ENCODE measurements around the gene SAP30BP. TPM values are rescaled to one million over a fixed set of nuclear protein-coding genes. Genes with fewer than 3 reads are reported as not detected.
A peak's percentile ranks its signal among the peaks of the same experiment; 100 is the strongest.

Gene SAP30BP
- total RNA-seq, 4 donors from 2014 or later, result 50.3 to 81.3 (median 77.6) TPM

- Histone ChIP-seq H3K27me3 (no peaks in the 10 kb centered on the region), H3K4me3 (no peak overlapping the region), H3K9me3 (no peaks in the 10 kb centered on the region), H3K36me3 (peaks cover 66 to 88% (median 86%) of the 10 kb centered on the region in 4 donors), H3K4me1 (peaks cover 12 to 37% (median 26%) of the 10 kb centered on the region in 4 donors), H3K27ac (replicated peaks in 1 of 4) (no peak overlapping the region)
- no peak for DNase-seq (ENCODE audit: extremely low spot score)
- WGBS, result 87% methylated on average over 10 of the region's 27 CpGs
- intact Hi-C loops (cut with DNase I), result no loop called here
- TF ChIP-seq EP300 (IDR thresholded peaks at IDR 0.05) (no peak), POLR2AphosphoS5 (IDR thresholded peaks at IDR 0.05) (no peak), POLR2A (IDR thresholded peaks at IDR 0.05; ENCODE audit: low read depth) (no peak)
- TF ChIP-seq, protein P1, sequence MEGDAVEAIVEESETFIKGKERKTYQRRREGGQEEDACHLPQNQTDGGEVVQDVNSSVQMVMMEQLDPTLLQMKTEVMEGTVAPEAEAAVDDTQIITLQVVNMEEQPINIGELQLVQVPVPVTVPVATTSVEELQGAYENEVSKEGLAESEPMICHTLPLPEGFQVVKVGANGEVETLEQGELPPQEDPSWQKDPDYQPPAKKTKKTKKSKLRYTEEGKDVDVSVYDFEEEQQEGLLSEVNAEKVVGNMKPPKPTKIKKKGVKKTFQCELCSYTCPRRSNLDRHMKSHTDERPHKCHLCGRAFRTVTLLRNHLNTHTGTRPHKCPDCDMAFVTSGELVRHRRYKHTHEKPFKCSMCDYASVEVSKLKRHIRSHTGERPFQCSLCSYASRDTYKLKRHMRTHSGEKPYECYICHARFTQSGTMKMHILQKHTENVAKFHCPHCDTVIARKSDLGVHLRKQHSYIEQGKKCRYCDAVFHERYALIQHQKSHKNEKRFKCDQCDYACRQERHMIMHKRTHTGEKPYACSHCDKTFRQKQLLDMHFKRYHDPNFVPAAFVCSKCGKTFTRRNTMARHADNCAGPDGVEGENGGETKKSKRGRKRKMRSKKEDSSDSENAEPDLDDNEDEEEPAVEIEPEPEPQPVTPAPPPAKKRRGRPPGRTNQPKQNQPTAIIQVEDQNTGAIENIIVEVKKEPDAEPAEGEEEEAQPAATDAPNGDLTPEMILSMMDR (IDR thresholded peaks at IDR 0.05), result no peak
Measured at GRCh38 chr17:75704963-75705875, 38.1 kb downstream of the SAP30BP start.

DNA sequence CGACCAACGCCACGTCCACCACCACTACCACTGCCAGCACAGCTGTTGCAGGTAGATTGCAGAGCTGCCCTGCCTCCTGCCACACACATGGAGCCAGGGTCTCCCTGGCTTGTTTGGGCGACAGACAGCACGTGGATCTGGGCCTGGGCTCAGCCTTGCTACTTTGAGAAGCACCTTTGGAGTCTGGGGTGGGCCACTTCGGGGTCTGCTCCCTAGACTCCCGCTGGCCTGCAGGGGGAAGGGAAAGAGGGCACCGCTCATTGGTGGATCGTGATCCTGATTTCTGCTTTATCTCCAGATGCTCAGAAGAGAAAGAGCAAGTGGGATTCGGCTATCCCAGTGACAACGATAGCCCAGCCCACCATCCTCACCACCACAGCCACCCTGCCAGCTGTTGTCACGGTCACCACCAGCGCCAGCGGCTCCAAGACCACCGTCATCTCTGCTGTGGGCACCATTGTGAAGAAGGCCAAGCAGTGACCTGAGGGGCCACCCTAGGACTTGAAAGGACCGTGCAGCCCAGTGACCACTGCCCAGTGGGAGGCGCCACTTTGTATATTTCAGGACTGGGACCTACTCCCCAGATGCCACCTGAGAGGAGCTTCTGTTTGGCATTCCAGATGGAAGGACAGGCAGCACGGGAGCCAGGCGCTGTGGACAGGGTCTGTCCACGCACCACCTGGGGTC, 39.0 kb downstream of the SAP30BP start:
- no peak for DNase-seq (ENCODE audit: extremely low spot score)
- intact Hi-C loops (cut with DNase I), result no loop called here
- H3K36me3 ChIP-seq, result peaks cover 61 to 78% (median 76%) of the 10 kb centered on the region in 4 donors
- no peak overlapping the region for H3K4me3 ChIP-seq
- H3K4me1 ChIP-seq, result peaks cover 3 to 28% (median 17%) of the 10 kb centered on the region in 4 donors
- no peaks in the 10 kb centered on the region for H3K9me3 ChIP-seq
- TF ChIP-seq EP300 (IDR thresholded peaks at IDR 0.05) (no peak), POLR2A (IDR thresholded peaks at IDR 0.05; ENCODE audit: low read depth) (no peak), POLR2AphosphoS5 (IDR thresholded peaks at IDR 0.05) (no peak)
- TF ChIP-seq, protein P1 (IDR thresholded peaks at IDR 0.05), result no peak
- 86% methylated on average over 11 of the region's 20 CpGs for WGBS
- no peaks in the 10 kb centered on the region for H3K27me3 ChIP-seq
- H3K27ac ChIP-seq (replicated peaks in 1 of 4), result peak overlapping the region in 2 of 4 donors; percentile 30 to 55

DNA sequence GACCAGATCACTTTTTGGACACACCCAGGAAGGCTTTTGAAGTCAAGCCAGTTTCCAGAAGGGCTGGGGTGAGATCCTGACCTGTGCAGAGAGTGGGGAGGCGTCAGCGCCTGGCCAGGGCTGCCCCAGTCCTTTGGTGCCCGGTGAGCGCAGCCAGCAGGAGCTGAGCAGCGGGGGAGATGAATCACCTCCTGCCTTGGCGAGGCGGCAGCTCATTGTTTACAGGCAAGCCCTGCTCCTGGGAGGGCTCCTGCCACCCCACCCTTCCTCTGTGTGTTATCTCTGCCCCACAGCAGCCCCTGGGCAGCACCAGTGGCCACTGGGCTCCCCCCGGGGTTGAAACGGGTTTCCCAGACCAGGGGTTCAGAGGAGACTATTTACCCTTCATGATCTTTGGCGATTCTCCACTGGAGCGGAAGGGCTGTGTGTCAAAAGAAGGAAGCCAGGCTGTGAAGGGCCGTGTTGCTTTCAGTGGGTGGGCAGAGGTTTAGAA, 40.0 kb downstream of the SAP30BP start:
- no peaks in the 10 kb centered on the region for H3K9me3 ChIP-seq
- peaks cover 0 to 18% (median 9%) of the 10 kb centered on the region in 4 donors for H3K4me1 ChIP-seq
- no peak for DNase-seq (ENCODE audit: extremely low spot score)
- intact Hi-C loops (cut with DNase I), result no loop called here
- no peak for TF ChIP-seq POLR2A (IDR thresholded peaks at IDR 0.05; ENCODE audit: low read depth)
- no peak for TF ChIP-seq EP300 (IDR thresholded peaks at IDR 0.05)
- TF ChIP-seq POLR2AphosphoS5 (IDR thresholded peaks at IDR 0.05), result peak; percentile 15 to 34
- TF ChIP-seq, protein P1 (IDR thresholded peaks at IDR 0.05), result no peak
- WGBS, result 77% methylated on average over 5 of the region's 12 CpGs
- H3K4me3 ChIP-seq, result no peak overlapping the region
- peaks cover 51 to 69% (median 67%) of the 10 kb centered on the region in 4 donors for H3K36me3 ChIP-seq
- peak overlapping the region; percentile 23 to 55 (median 38) for H3K27ac ChIP-seq (replicated peaks in 1 of 4)
- peaks cover 0 to 4% (median 0%) of the 10 kb centered on the region in 4 donors for H3K27me3 ChIP-seq

- Histone ChIP-seq H3K9me3 (no peaks in the 10 kb centered on the region), H3K36me3 (peaks cover 2 to 16% (median 14%) of the 10 kb centered on the region in 4 donors), H3K4me1 (peaks cover 0 to 7% (median 3%) of the 10 kb centered on the region in 4 donors), H3K27ac (replicated peaks in 1 of 4) (no peak overlapping the region), H3K4me3 (no peak overlapping the region), H3K27me3 (peaks cover 0 to 44% (median 0%) of the 10 kb centered on the region in 4 donors)
- intact Hi-C loops (cut with DNase I), result no loop called here
- WGBS, result 57% methylated on average over 2 of the region's 2 CpGs
- DNase-seq (ENCODE audit: extremely low spot score), result no peak
- TF ChIP-seq EP300 (IDR thresholded peaks at IDR 0.05), result no peak
- no peak for TF ChIP-seq POLR2AphosphoS5 (IDR thresholded peaks at IDR 0.05)
- TF ChIP-seq, protein P1 (IDR thresholded peaks at IDR 0.05), result no peak
- TF ChIP-seq POLR2A (IDR thresholded peaks at IDR 0.05; ENCODE audit: low read depth), result no peak
Measured at GRCh38 chr17:75712446-75712845, 45.3 kb downstream of the SAP30BP start.
